Measurements from ENCODE around the gene CDH11. TPM values are rescaled to one million over a fixed set of nuclear protein-coding genes. Genes with fewer than 3 reads are reported as not detected.

Gene CDH11
- total RNA-seq, 6 experiments from 2014 or later, result 1.2 to 6.6 (median 3.0) TPM

DNA sequence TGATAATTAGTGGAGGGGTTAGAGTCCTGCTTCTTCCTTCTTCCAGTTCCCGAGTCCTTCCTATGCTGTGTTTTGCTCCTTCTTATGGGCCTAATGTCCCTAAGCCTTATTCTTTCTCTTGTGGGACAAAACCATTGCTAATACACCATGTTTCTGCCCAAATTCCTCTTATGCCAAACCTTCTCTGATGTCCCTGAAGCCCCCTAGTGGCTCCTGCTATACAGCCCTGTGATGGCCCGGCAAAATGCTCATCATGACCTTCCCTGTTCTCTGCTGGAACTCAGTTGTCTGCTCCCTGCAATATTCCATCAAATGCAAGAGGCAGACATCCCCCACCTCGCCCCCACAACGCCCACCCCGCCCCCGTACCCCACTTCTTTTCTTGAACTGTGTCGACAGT is 171.6 kb downstream of the CDH11 start:
- Histone ChIP-seq H3K4me3 (no peak overlapping the region), H3K9me3 (no peaks in the 10 kb centered on the region), H3K27me3 (no peaks in the 10 kb centered on the region), H3K4me1 (no peaks in the 10 kb centered on the region), H3K36me3 (no peaks in the 10 kb centered on the region), H3K27ac (no peak overlapping the region)
- TF ChIP-seq POLR2A (IDR thresholded peaks at IDR 0.05) (no peak), CTCF (IDR thresholded peaks at IDR 0.05) (no peak)
- ATAC-seq, result no peak
- intact Hi-C loops (cut with DNase I), result no loop called here
- no peak for DNase-seq
- 43% methylated on average over 5 of the region's 7 CpGs for WGBS (ENCODE audit: insufficient coverage, low coverage, low lambda C conversion rate, missing lambda C conversion rate)

- Histone ChIP-seq H3K9me3 (no peaks in the 10 kb centered on the region), H3K4me1 (no peaks in the 10 kb centered on the region), H3K27ac (no peak overlapping the region), H3K36me3 (no peaks in the 10 kb centered on the region), H3K27me3 (no peaks in the 10 kb centered on the region), H3K4me3 (no peak overlapping the region)
- no peak for DNase-seq
- TF ChIP-seq CTCF (IDR thresholded peaks at IDR 0.05) (no peak), POLR2A (IDR thresholded peaks at IDR 0.05) (no peak)
- 8% methylated on average over 1 of the region's 1 CpG for WGBS (ENCODE audit: insufficient coverage, low coverage, low lambda C conversion rate, missing lambda C conversion rate)
- intact Hi-C loops (cut with DNase I), result no loop called here
- ATAC-seq, result no peak
These were observed 173.8 kb downstream of the CDH11 start for GRCh38 chr16:64948056-64948455.

- intact Hi-C loops (cut with DNase I), result no loop called here
- Histone ChIP-seq H3K9me3 (no peaks in the 10 kb centered on the region), H3K27me3 (no peaks in the 10 kb centered on the region), H3K27ac (no peak overlapping the region), H3K36me3 (no peaks in the 10 kb centered on the region), H3K4me1 (no peaks in the 10 kb centered on the region), H3K4me3 (no peak overlapping the region)
- TF ChIP-seq CTCF (IDR thresholded peaks at IDR 0.05) (no peak), POLR2A (IDR thresholded peaks at IDR 0.05) (no peak)
- DNase-seq (no peak), ATAC-seq (no peak)
- WGBS (ENCODE audit: insufficient coverage, low coverage, low lambda C conversion rate, missing lambda C conversion rate), result 62% methylated on average over 9 of the region's 12 CpGs
These were observed 174.2 kb downstream of the CDH11 start for GRCh38 chr16:64947651-64948050.

DNA sequence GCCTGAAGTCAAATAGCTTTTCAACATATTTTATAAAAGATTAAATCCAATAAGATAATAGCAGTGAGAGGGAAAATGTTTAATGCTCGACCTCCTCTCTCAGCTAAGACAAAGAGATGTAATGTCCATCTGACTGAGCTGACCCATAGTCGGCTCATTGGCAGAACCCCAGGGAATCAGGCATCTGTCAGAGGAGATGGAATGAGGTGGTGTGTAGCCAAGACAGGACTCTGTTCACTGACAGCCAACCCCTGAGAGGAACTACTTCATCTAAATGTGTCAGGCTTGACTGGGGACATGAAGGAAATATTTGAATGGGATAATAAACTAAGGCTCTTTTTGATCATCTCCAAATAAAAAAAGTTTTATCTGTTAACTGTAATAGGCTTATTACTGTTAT is 188.0 kb downstream of the CDH11 start:
- intact Hi-C loops (cut with DNase I), result no loop called here
- Histone ChIP-seq H3K4me3 (no peak overlapping the region), H3K36me3 (no peaks in the 10 kb centered on the region), H3K4me1 (no peaks in the 10 kb centered on the region), H3K9me3 (no peaks in the 10 kb centered on the region), H3K27me3 (no peaks in the 10 kb centered on the region), H3K27ac (no peak overlapping the region)
- ATAC-seq (no peak), DNase-seq (no peak)
- 21% methylated on average over 2 of the region's 2 CpGs for WGBS (ENCODE audit: insufficient coverage, low coverage, low lambda C conversion rate, missing lambda C conversion rate)
- TF ChIP-seq CTCF (IDR thresholded peaks at IDR 0.05) (no peak), POLR2A (IDR thresholded peaks at IDR 0.05) (no peak)

DNA sequence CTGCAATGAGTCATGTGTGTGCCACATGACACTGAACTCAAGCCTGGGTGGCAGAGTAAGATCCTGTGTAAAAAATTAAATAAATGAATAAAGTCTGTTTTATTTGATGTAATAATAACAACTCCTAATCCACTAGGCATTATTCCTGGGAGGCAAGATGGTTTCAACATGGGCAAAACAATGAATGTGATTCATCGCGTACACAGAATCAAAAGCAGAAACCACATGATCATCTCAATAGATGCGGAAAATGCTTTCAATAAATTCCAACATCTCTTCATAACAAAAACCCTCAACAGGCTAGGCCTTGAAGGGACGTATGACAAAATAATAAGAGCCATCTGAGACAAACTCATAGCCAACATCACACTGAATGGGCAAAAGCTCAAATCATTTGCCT is 195.4 kb downstream of the CDH11 start:
- no peaks in the 10 kb centered on the region for H3K4me1 ChIP-seq
- H3K4me3 ChIP-seq, result no peak overlapping the region
- H3K27me3 ChIP-seq, result no peaks in the 10 kb centered on the region
- no peak for ATAC-seq
- no peaks in the 10 kb centered on the region for H3K36me3 ChIP-seq
- H3K27ac ChIP-seq, result no peak overlapping the region
- no peaks in the 10 kb centered on the region for H3K9me3 ChIP-seq
- 72% methylated on average over 4 of the region's 4 CpGs for WGBS (ENCODE audit: insufficient coverage, low coverage, low lambda C conversion rate, missing lambda C conversion rate)
- no peak for TF ChIP-seq POLR2A (IDR thresholded peaks at IDR 0.05)
- no peak for TF ChIP-seq CTCF (IDR thresholded peaks at IDR 0.05)
- no peak for DNase-seq
- intact Hi-C loops (cut with DNase I), result no loop called here
